Stimulated activated CD8-positive, alpha-beta memory T cell treated with anti-CD3 and anti-CD28 coated beads, Interleukin-2, amount 100 ng/mL, for 1 hour (primary cell): ENCODE data around the gene NHERF1.

Experiments used
- DNase-seq, 2 donors: peaks; one replicate each; pipeline ENCODE4 v3.0.0-alpha.2; 2020; ENCODE audit warnings: low read depth in 2 of 2

NHERF1 gene

GRCh38 chr17:74784125-74784810 is 35.8 kb downstream of the NHERF1 start:
- no peak for DNase-seq

DNA sequence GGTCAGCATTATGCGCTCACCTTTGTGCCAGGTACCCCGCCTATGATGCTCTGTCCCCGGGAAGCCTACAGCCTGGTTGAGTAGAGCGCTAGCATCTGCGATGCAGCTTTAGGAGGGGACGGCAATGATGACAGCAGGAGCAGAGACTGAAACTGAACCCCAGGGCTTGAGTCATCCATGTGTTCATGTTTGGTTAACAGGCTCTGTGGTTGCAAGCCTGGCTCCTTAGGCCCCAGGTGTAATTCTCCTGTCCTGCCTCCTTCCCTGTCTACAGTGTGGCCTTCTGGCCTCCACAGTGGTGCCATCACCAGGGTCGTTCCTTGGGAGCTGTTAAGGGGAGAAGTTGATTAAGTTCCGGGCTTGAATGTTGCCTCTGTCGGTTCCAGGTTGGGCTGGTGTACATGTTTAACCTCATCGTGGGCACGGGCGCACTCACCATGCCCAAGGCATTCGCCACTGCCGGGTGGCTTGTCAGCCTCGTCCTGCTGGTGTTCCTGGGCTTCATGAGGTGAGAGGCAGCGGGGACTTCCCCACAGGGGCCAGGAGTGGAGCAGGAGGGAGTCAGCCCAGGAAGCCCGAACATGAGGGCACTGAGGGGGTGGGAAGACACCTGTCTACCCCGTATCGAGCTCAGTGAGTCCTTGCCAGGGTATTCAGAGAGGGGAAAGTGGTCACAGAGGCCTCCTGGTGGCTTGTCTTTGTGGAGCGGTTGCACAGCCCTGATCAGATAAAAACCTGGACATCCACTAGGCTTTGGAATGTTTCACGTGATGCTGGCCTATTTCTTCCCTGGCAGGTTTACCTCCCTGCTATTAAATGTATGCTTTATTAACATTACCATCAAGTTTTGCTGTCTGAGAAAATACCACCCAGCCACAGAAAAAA is 36.9 kb downstream of the NHERF1 start:
- no peak for DNase-seq

GRCh38 chr17:74785981-74786360 is 37.5 kb downstream of the NHERF1 start:
- no peak for DNase-seq

DNA sequence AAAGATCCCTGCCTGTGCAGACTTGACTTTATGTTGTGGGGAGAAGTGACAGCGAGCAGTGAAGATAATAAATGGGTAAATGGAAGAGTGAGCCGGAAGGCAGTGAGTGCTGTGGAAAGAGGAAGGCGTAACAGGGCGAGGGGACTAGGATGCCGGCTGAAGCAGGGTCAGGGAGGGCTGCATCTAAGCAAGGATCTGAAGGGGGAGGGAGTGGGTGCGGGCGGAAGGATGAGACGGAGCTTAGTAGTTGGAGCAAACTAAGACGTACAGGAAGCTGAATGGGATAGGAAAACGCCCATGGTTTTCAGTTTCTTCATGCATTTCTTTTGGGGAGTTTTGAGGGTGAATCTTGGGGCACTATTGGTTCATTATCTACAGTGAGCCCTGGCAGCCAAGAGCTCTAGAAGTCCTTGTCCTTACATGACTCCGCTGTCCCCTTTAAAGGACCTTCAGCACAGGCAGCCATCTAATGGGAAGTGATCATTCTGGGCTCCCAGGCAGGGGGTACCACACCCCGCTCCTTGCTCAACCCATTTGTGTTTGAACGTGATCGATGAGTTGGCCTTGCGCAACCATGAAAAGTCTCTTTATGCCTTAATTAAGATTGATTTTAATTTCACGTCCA is 38.1 kb downstream of the NHERF1 start:
- no peak for DNase-seq

- no peak for DNase-seq
These were observed 42.0 kb downstream of the NHERF1 start for GRCh38 chr17:74790161-74791058.

DNA sequence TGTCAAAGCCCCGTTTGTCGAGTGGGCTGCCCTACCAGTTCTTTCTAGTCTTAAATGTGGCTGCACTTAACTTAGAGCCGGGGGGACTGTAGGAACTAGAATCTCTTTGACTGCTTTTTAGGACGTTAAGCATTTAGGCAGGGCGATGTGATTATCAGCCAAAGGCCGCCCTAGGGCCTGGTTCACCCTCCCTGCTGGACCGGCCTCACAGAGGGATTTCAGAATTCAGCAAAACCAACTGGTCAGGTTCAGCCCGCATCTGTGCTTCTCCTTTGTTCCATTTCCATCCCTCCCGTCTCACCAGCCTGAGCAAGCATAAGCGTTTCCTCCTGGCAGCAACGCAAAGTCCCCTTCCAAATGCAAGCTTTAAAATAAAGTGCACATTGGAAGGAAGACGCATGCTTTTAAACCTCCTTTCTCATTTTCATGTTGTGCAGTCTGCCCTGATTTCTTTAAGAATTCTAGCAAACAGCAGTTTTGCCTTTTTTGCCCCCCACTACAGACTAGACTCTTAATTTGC is 44.2 kb downstream of the NHERF1 start:
- DNase-seq: no peak

GRCh38 chr17:74795327-74796020 is 47.0 kb downstream of the NHERF1 start:
- DNase-seq: no peak

GRCh38 chr17:74796211-74796610 is 47.8 kb downstream of the NHERF1 start:
- DNase-seq: no peak

DNA sequence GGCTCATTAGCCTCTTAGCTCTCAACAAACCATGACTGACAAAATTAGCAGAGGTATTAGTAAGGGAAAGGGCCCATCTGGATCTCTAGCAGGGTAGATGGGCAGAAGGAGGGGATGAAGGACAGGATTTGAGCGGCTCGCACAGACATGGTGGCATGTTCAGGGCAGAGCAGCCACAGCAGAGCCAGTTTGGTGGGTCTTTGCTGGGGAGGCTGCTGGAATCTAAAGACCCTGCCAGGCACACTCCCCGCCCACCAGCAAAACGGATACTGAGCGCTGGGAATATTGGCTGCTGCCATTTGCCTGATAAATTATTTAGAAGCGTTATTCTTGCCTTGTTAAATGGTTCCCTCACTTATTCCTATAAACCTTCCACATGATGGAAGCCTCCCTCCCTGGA is 48.4 kb downstream of the NHERF1 start:
- DNase-seq: no peak

- no peak for DNase-seq
These were observed 49.4 kb downstream of the NHERF1 start for GRCh38 chr17:74797824-74798223.

DNA sequence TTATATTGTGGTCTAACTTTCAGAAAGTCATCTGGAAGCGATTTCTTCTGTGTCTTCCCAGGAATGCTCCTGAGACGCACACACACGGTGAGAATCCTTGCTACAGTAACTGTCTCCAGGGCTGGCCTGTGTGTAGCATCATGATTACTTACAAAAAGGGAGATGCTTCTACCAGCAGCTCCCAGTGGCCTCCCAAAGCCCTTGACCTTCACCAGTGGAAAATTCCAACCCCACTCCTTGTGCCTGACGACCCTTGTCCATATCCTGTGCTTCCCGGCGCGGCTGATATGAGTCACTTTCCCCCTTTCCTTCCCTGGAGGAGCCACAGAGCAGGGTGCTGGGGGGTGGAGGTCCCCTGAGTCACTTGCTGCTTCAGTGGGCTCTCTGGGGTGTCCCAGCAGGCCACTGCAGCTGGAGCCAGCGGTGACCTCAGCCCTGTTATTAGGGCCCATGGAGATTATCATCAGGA is 49.8 kb downstream of the NHERF1 start:
- DNase-seq: no peak

DNA sequence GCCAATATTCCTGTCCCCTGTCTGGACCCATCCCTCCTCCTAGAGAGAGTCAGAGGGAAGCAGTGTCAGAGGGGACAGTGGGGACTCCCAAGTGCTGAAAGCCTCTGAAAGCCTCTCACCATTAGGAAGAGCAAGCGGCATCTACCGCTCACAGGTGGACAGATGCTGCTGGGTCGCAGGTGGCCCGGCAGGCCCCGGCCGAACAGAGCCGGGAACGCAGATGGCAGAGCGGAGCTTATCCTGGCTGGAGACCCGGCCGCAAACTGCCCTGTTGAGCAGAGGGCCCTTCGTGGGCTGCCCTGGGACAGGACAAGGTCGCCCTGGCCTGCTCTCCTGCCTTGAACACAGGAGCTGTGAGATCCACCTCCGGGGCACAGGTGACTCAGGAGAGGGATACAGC is 50.7 kb downstream of the NHERF1 start:
- no peak for DNase-seq

- DNase-seq: no peak
These were observed 52.1 kb downstream of the NHERF1 start for GRCh38 chr17:74800531-74800930.

GRCh38 chr17:74801896-74802295 is 53.5 kb downstream of the NHERF1 start:
- DNase-seq: no peak

GRCh38 chr17:74803388-74803930 is 55.0 kb downstream of the NHERF1 start:
- no peak for DNase-seq

- DNase-seq: no peak
These were observed 55.5 kb downstream of the NHERF1 start for GRCh38 chr17:74803971-74804370.

DNA sequence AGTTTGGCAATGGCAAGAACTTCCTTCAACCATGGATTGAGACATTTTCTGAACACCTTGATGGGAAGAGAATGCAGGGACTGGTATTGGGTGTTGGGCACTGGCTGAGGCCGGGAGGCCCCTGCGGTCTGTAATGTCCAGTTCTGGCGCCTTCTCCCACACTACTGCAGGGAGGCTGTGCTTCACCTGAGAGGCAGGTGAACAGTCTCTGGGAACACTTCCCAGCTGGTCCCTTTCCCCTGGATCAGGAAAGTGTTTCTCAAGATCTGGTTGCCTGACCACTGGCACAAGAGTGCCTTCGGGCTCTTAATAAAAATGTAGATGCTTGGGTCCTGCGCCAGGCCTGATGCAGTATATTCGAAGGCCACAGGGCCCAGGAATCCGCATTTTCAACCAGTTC is 56.3 kb downstream of the NHERF1 start:
- DNase-seq: no peak

DNA sequence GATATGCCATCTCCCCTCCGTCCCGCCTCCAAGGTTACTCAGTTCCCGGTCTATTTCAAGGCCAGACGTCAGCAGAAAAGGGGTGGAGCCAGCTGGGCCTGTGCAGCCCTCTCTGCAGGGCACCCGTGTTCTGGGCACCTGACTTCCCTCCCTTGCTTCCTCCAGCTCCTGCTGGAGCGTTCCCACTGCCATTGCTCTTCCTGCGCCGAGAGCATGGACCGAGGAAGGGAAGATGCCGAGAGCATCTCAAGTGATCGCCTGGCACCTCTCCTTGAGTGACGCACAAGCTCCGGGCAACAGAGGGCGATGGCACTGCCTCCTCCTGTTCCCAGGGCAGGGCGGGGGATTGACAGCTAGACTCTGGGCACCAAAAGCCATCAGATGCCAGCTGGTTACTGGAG is 57.2 kb downstream of the NHERF1 start:
- no peak for DNase-seq

- DNase-seq: no peak
These were observed 57.9 kb downstream of the NHERF1 start for GRCh38 chr17:74806334-74806733.

GRCh38 chr17:74807441-74807840 is 59.0 kb downstream of the NHERF1 start:
- DNase-seq: no peak
